ENCODE measurements around the gene ASPRV1.
A peak's percentile ranks its signal among the peaks of the same experiment; 100 is the strongest.
"Not testable (repeated sequence)": the region's sequence is repeated elsewhere in the genome, so short reads cannot be mapped to it uniquely, and the experiment has no call there.

ASPRV1 gene

DNA sequence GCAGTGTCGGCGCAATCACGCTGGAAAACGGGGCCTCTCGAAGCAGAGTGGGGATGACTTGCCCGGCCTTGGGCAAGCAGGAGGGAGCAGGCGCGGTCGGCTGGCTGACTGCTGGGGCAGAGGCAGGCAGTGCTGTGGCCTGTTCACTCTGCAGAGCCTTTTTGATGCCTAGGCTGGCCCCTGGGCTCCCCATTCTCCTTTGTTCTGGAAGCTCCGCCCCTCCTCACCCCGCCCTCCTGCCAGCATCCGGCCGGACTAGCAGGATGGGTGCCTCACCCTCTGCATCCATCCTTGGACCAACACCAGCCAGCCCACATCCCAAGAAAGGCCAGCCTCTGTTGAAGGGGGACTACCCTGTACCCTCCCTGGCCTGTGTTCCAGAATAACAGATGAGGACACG lies at the start of gene ASPRV1:
ASPRV1 (minus strand) TSS at position 136 of the 400 bp plus-strand sequence. CDS start 195 bp downstream, outside the sequence.
- DNase-seq (ENCODE audit: low spot score): no peak

DNA sequence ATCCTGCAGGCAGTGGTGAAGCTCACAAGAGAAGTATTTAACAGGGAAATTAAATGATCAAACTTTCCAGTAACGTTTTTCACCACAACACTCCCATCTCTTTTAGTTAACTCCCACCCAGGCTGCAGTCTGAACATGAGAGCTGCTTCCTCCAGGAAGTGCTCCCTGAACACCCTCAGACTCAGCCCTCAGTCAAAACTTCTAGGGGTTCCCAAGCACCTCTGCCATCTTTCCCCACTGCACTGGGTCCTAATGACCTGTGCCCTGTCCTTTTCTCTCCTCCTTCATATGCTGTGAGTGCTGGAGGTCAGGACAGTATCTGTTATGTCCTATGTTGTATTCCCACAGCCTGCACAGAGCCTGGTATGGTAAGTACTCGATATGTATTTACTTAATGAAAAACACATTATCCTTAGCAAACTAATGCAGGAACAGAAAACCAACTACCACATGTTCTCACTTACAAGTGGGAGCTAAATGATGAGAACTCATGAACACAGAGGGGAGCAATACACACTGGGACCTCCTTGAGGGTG lies 49.2 kb upstream of the ASPRV1 start:
- no peak for DNase-seq (ENCODE audit: low spot score)

DNA sequence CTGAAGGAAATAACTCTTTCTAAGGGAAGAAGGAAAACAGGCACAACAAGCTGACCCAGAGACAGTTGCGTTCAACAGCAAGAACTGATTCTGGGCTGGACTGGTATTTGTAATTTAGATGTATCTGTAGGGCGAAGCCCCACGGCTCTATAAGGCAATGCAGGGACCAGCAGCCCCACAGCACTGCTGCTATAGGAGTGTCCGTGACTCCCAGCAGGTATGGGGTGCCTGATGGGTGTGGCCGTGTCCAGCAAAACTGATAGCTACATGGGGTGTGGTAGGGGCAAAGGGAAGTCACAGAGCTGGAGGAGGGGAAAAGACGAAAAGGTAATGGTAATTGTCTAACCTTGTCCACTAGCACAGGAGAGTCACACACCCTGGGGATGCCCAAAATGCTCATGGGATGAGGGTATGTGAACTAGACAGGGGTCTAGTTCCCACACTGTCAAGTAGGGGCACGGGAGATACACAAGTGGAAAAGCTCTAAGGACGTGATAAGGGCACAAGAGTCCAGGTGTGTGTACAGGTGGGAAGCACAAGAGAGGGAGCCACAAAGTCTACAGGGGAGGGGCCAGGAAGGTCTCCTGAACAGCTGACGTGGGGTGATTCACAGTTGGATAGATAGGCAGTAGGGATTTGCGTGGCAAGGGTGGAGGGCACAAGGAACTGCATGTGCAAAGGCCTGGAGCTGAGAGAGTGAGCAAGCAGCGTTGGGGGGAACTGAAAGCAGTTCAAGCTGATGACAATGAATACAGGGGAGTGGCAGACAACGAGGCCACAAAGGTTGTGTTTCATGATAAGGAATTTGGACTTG lies 48.5 kb upstream of the ASPRV1 start:
- no peak for DNase-seq (ENCODE audit: low spot score)

- no peak for DNase-seq (ENCODE audit: low spot score)
Measured at GRCh38 chr2:70008290-70008689, 46.9 kb upstream of the ASPRV1 start.

DNA sequence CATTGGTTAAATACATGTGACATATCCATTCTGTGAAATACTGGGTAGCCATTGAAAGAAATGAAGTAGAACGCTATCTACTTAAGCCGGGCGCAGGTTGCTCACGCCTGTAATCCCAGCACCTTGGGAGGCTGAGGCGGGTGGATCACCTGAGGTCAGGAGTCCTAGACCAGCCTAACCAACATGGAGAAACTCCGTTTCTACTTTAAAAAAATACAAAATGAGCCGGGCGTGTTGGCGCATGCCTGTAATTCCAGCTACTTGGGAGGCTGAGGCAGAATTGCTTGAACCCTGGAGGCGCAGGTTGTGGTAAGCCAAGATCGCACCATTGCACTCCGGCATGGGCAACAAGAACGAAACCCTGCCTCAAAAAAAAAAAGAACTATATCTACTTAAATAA lies 45.7 kb upstream of the ASPRV1 start:
- no peak for DNase-seq (ENCODE audit: low spot score)

DNA sequence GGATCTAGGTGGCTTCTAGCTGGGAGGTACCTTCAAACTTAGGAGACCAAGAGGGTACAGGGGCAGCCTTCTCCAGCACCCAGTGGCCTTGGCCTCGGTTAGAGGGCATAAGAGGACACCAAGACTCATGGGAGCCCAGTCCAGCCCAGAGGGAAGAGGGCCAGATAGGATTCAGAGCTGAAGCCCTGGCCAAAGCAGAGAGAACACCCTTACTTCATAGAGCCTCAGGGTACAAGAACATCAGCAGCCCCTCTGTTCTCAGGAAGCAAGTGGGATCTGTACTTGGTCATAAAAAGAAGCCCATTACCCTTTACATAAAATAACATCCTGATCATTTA lies 45.0 kb upstream of the ASPRV1 start:
- DNase-seq (ENCODE audit: low spot score): no peak

- DNase-seq (ENCODE audit: low spot score): no peak
Measured at GRCh38 chr2:70005752-70006446, 44.5 kb upstream of the ASPRV1 start.

- DNase-seq (ENCODE audit: low spot score): no peak
Measured at GRCh38 chr2:70005216-70005615, 43.8 kb upstream of the ASPRV1 start.

DNA sequence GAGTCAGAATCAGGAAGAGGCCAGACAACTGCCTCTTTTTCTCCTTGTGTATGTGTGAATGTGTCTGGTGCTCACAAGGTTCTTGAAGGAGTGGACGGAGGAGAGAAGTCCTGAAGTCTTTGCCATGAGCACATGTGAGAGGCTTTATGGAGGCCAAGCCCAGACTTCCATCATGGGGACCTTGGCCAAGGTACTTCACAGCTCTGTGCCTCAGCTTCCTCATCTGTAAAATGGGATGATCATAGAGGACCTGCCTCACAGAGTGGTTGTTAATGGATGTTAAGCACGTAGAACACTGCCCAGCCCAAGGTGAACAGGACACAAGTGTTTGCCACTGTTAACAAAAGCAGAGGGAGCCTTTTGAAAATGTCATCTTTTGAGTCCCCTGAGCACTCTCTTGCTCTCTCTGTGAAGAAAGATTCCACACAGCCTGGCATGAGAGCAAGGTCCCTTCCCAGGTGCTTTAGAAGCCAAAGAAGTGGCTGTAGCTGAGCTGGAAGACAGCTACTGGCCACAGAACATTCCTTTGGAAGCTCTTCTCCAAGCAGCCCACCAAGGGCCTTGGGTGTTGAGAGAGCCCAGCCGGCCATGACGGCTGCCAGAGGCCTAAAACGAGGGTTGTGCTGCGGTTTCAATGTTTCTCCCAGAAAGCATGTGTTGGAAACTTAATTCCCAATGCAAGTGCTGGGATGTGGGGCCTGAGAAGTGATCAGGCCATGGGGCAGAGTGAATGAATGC lies 41.8 kb upstream of the ASPRV1 start:
- no peak for DNase-seq (ENCODE audit: low spot score)

- no peak for DNase-seq (ENCODE audit: low spot score)
Measured at GRCh38 chr2:70002241-70002899, 40.9 kb upstream of the ASPRV1 start.

GRCh38 chr2:70000529-70000928 lies 39.1 kb upstream of the ASPRV1 start:
- not testable (repeated sequence) for DNase-seq (ENCODE audit: low spot score)

DNA sequence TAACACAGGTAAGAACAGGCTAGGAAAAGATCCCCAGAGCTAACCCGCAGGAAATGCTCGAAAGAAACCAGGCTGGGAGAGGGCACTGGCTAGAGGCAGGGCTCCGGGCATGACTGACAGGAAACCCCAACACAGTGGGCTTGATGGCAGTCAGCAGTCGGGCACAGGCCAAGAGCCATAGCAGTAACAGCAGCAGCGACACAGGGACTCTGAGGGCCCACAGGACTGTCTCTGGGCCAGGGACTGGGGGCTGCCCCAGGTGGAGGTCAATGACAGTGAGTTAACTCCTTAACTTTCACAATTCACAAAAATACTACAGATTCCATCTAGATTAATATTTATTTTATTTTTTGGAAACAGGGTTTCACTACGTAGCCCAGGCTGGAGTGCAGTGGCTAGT lies 37.3 kb upstream of the ASPRV1 start:
- no peak for DNase-seq (ENCODE audit: low spot score)

- peak; percentile 60 for DNase-seq (ENCODE audit: low spot score)
Measured at GRCh38 chr2:69997015-69997830, 35.8 kb upstream of the ASPRV1 start.

- no peak for DNase-seq (ENCODE audit: low spot score)
Measured at GRCh38 chr2:69995511-69995910, 34.1 kb upstream of the ASPRV1 start.

DNA sequence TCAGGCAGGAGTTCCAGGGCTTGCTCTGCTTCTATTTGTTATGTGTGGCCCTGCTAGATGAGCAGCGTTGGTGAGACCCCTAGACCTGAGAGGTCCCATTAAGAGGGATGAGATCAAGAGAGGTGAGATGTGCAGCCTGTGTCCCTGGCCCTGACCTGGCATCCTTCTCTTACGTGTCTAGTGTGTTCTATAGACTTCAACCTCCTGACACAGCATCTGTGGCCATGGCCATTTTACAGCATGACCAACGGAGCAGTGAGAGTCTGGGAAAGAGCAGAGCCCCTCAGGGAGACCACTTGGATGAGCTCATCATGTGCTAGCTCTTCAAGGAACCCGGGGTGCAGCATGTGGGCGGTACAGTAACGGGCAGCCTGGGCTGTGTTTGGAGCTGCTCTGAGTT lies 32.7 kb upstream of the ASPRV1 start:
- DNase-seq (ENCODE audit: low spot score): no peak

- no peak for DNase-seq (ENCODE audit: low spot score)
Measured at GRCh38 chr2:69993708-69994107, 32.3 kb upstream of the ASPRV1 start.

- DNase-seq (ENCODE audit: low spot score): no peak
Measured at GRCh38 chr2:69993048-69993565, 31.7 kb upstream of the ASPRV1 start.

DNA sequence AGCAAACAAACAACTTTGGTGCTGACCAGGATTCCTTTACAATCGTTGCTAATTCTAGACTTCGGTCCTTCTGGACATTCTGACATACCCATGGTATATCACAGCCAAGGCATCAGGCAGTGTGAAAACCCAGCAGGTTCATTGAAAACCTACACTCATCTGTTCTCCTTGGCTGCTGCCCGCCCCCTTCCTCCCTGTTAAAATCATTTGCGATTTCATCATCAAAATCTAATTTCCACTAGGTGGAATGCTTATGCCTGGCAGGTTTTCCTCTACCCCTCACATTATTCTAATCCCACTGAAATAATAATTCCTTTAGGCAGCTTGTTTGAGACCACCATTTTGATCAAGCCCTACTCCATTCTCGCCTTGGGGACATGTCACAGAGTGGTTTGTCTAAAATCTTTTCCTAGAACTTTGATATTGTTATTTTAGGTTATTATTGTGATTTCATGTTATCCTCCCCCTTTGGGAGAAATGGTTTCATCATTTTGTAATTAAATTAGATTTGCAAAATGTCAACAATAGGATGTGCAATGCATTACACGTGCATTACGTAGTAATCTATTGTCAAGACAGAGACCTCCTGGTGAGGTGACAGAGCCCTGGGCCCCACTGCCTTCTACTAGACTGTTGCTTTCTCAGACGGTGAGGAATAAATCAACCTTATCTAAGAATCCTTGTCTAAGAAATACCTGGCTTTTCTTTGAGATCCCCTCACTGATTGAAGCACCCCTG lies 31.0 kb upstream of the ASPRV1 start:
- no peak for DNase-seq (ENCODE audit: low spot score)

GRCh38 chr2:69989441-69990105 lies 28.1 kb upstream of the ASPRV1 start:
- no peak for DNase-seq (ENCODE audit: low spot score)

- DNase-seq (ENCODE audit: low spot score): no peak
Measured at GRCh38 chr2:69989009-69989408, 27.6 kb upstream of the ASPRV1 start.
